Activated CD8-positive, alpha-beta T cell treated with anti-CD3 and anti-CD28 coated beads for 36 hours (primary cell): ENCODE data around the gene CLCN2. TPM values are rescaled to one million over a fixed set of nuclear protein-coding genes. Genes with fewer than 3 reads are reported as not detected.

Source experiments
- ATAC-seq: fragments of 200-7000 bp; cut with Tn5 transposase; one replicate; pipeline ENCODE4 v1.10.0; 2021; ENCODE audit warnings: mild to moderate bottlenecking, moderate library complexity
- CTCF ChIA-PET: fragments of 350-600 bp; sonication (Branson Sonifier 250); formaldehyde crosslinking; loops from one replicate; lab custom pipeline; 2021; ENCODE audit warnings: antibody characterized with exemption; lab: Charles Lee
- POLR2A ChIA-PET: fragments of 350-600 bp; sonication (Branson Sonifier 250); formaldehyde crosslinking; loops from one replicate; lab custom pipeline; 2021; ENCODE audit warnings: antibody characterized with exemption; lab: Charles Lee
- DNase-seq: peaks from one replicate; pipeline ENCODE4 v3.0.0-alpha.2; 2020
- H3K27ac Mint-ChIP-seq: one replicate; pipeline ENCODE4 v1.8.0; 2021; ENCODE audit warnings: mild to moderate bottlenecking, mixed read lengths
- H3K27me3 Mint-ChIP-seq: one replicate; pipeline ENCODE4 v1.8.0; 2021; ENCODE audit warnings: mixed read lengths
- H3K36me3 Mint-ChIP-seq: one replicate; pipeline ENCODE4 v1.8.0; 2021; ENCODE audit warnings: low read depth, mixed read lengths
- H3K4me1 Mint-ChIP-seq: one replicate; pipeline ENCODE4 v1.8.0; 2021; ENCODE audit warnings: low read depth, mixed read lengths
- H3K4me3 Mint-ChIP-seq: one replicate; pipeline ENCODE4 v1.8.0; 2021; ENCODE audit warnings: mild to moderate bottlenecking, moderate library complexity, mixed read lengths
- H3K9me3 Mint-ChIP-seq: one replicate; pipeline ENCODE4 v1.8.0; 2021; ENCODE audit warnings: mixed read lengths
- intact Hi-C: fragments of 100-400 bp; cut with micrococcal nuclease; formaldehyde crosslinking; loops from one replicate; pipeline ENCODE4 v1.10.0; 2022
- total RNA-seq, 2 experiments: library from RNA; stranded (reverse); gene quantifications; one replicate each; pipeline ENCODE4 v1.2.3, GENCODE V29; 2021
- TF ChIP-seq, protein P1 (sequence below): fragments of 200-600 bp; IDR thresholded peaks from one replicate; pipeline ENCODE4 v1.8.0; 2022; ENCODE audit warnings: antibody characterized with exemption, mild to moderate bottlenecking

The CLCN2 gene
- total RNA-seq, 2 experiments from 2014 or later = 4.0 to 4.2 TPM

- intact Hi-C loops = no loop called here
- H3K4me3 Mint-ChIP-seq = no peak overlapping the region
- peaks cover 7% of the 10 kb centered on the region for H3K27me3 Mint-ChIP-seq
- no peaks in the 10 kb centered on the region for H3K4me1 Mint-ChIP-seq
- no peak overlapping the region for H3K27ac Mint-ChIP-seq
- no peaks in the 10 kb centered on the region for H3K9me3 Mint-ChIP-seq
- ChIA-PET CTCF (interaction anchor here (0.7 kb wide), 1 partner anchor 17 kb away, joined by 4 read pairs; no protein-coding TSS in a partner anchor), POLR2A (no interaction called here)
- TF ChIP-seq, protein P1, sequence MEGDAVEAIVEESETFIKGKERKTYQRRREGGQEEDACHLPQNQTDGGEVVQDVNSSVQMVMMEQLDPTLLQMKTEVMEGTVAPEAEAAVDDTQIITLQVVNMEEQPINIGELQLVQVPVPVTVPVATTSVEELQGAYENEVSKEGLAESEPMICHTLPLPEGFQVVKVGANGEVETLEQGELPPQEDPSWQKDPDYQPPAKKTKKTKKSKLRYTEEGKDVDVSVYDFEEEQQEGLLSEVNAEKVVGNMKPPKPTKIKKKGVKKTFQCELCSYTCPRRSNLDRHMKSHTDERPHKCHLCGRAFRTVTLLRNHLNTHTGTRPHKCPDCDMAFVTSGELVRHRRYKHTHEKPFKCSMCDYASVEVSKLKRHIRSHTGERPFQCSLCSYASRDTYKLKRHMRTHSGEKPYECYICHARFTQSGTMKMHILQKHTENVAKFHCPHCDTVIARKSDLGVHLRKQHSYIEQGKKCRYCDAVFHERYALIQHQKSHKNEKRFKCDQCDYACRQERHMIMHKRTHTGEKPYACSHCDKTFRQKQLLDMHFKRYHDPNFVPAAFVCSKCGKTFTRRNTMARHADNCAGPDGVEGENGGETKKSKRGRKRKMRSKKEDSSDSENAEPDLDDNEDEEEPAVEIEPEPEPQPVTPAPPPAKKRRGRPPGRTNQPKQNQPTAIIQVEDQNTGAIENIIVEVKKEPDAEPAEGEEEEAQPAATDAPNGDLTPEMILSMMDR = no peak
- ATAC-seq (no peak), DNase-seq (no peak)
- no peaks in the 10 kb centered on the region for H3K36me3 Mint-ChIP-seq
These were observed 27.5 kb upstream of the CLCN2 start for GRCh38 chr3:184388936-184389230.

GRCh38 chr3:184388164-184388935, 26.9 kb upstream of the CLCN2 start:
- Mint-ChIP-seq H3K27ac (no peak overlapping the region), H3K4me1 (no peaks in the 10 kb centered on the region), H3K36me3 (no peaks in the 10 kb centered on the region), H3K4me3 (no peak overlapping the region), H3K27me3 (peaks cover 7% of the 10 kb centered on the region), H3K9me3 (no peaks in the 10 kb centered on the region)
- POLR2A ChIA-PET = no interaction called here
- CTCF ChIA-PET = interaction anchor here (0.7 kb wide), 1 partner anchor 17 kb away, joined by 4 read pairs; no protein-coding TSS in a partner anchor
- DNase-seq (no peak), ATAC-seq (no peak)
- intact Hi-C loops = no loop called here
- TF ChIP-seq, protein P1 = no peak

- no peak overlapping the region for H3K4me3 Mint-ChIP-seq
- ChIA-PET CTCF (no interaction called here), POLR2A (no interaction called here)
- H3K36me3 Mint-ChIP-seq = no peaks in the 10 kb centered on the region
- ATAC-seq = no peak
- H3K9me3 Mint-ChIP-seq = no peaks in the 10 kb centered on the region
- intact Hi-C loops = no loop called here
- H3K4me1 Mint-ChIP-seq = no peaks in the 10 kb centered on the region
- H3K27ac Mint-ChIP-seq = no peak overlapping the region
- no peak for DNase-seq
- TF ChIP-seq, protein P1 = no peak
- peaks cover 16% of the 10 kb centered on the region for H3K27me3 Mint-ChIP-seq
These were observed 25.8 kb upstream of the CLCN2 start for GRCh38 chr3:184387174-184387714.

- no peak for ATAC-seq
- no peaks in the 10 kb centered on the region for H3K4me1 Mint-ChIP-seq
- ChIA-PET POLR2A (no interaction called here), CTCF (interaction anchor here (2.7 kb wide), 1 partner anchor 14 kb away, joined by 14 read pairs; no protein-coding TSS in a partner anchor)
- H3K27ac Mint-ChIP-seq = no peak overlapping the region
- no peaks in the 10 kb centered on the region for H3K36me3 Mint-ChIP-seq
- intact Hi-C loops = no loop called here
- no peak overlapping the region for H3K4me3 Mint-ChIP-seq
- H3K27me3 Mint-ChIP-seq = peaks cover 26% of the 10 kb centered on the region
- TF ChIP-seq, protein P1 = no peak
- DNase-seq = no peak
- H3K9me3 Mint-ChIP-seq = no peaks in the 10 kb centered on the region
These were observed 24.8 kb upstream of the CLCN2 start for GRCh38 chr3:184386047-184386806.
